ENCODE measurements around the gene GAD1.

GAD1 gene

GRCh38 chr2:170843656-170844055 lies 27.0 kb downstream of the GAD1 start:
- Histone ChIP-seq H2BK5ac (ENCODE audit: low read depth, low read length, poor library complexity, severe bottlenecking) (no peak overlapping the region), H3K36me3 (ENCODE audit: control insufficient read depth in 1 of 2, insufficient read depth in 2 of 2, low read depth in 1 of 2, low read length in 2 of 2) (no peaks in the 10 kb centered on the region), H3K23ac (ENCODE audit: low read length in 2 of 2) (no peak overlapping the region), H3K4me1 (ENCODE audit: control insufficient read depth, insufficient read depth, low read depth, low read length) (no peaks in the 10 kb centered on the region), H3K18ac (ENCODE audit: low read depth in 1 of 2, low read length in 2 of 2) (no peak overlapping the region), H3K4me3 (ENCODE audit: insufficient read depth in 1 of 2, low read depth in 1 of 2, low read length in 2 of 2) (no peak overlapping the region), H3K9ac (ENCODE audit: low read length) (no peak overlapping the region), H3K27me3 (ENCODE audit: control insufficient read depth in 1 of 2, insufficient read depth in 1 of 2, low read length in 2 of 2) (no peaks in the 10 kb centered on the region), H2BK120ac (ENCODE audit: low read depth, low read length) (no peak overlapping the region), H3K27ac (ENCODE audit: low read length, poor library complexity, severe bottlenecking) (no peak overlapping the region), H3K4me2 (ENCODE audit: low read length, poor library complexity, severe bottlenecking) (no peak overlapping the region), H3K14ac (ENCODE audit: low read length in 2 of 2) (no peak overlapping the region), H4K91ac (ENCODE audit: low read length) (no peak overlapping the region), H3K4ac (ENCODE audit: low read depth in 1 of 2, low read length in 2 of 2) (no peak overlapping the region), H2AFZ (ENCODE audit: low read depth, low read length) (no peak overlapping the region), H4K8ac (ENCODE audit: low read length) (no peak overlapping the region), H3K9me3 (ENCODE audit: control insufficient read depth, low read length) (no peaks in the 10 kb centered on the region), H2BK12ac (ENCODE audit: low read length in 2 of 2) (no peak overlapping the region), H3K79me1 (replicated peaks; ENCODE audit: low read length, poor library complexity, severe bottlenecking) (no peaks in the 10 kb centered on the region), H2BK15ac (ENCODE audit: low read depth, poor library complexity, severe bottlenecking) (no peak overlapping the region), H2AK5ac (ENCODE audit: low read length, severe bottlenecking) (no peak overlapping the region)
- peak; percentile 28 for DNase-seq
- WGBS, result 0% methylated on average over 2 of the region's 2 CpGs

DNA sequence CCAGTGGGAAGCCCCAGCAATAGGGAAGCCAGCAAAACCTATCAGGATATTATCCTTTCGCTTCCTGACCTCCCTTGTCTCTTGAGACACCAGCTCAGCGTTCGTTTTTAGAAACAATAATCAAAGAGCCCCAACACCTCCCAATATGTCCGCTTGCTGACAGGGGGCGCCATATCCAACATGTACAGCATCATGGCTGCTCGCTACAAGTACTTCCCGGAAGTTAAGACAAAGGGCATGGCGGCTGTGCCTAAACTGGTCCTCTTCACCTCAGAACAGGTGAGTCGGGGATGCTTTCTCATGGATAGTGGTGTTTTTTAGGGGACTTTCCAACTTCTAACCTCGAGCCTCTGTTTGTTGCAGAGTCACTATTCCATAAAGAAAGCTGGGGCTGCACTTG lies 28.7 kb downstream of the GAD1 start:
- Histone ChIP-seq H3K27ac (ENCODE audit: low read length, poor library complexity, severe bottlenecking) (no peak overlapping the region), H4K91ac (ENCODE audit: low read length) (no peak overlapping the region), H3K4me2 (ENCODE audit: low read length, poor library complexity, severe bottlenecking) (no peak overlapping the region), H3K23ac (ENCODE audit: low read length in 2 of 2) (no peak overlapping the region), H3K4ac (ENCODE audit: low read depth in 1 of 2, low read length in 2 of 2) (no peak overlapping the region), H3K79me1 (replicated peaks; ENCODE audit: low read length, poor library complexity, severe bottlenecking) (no peaks in the 10 kb centered on the region), H3K36me3 (ENCODE audit: control insufficient read depth in 1 of 2, insufficient read depth in 2 of 2, low read depth in 1 of 2, low read length in 2 of 2) (no peaks in the 10 kb centered on the region), H2AFZ (ENCODE audit: low read depth, low read length) (no peak overlapping the region), H3K14ac (ENCODE audit: low read length in 2 of 2) (no peak overlapping the region), H2BK5ac (ENCODE audit: low read depth, low read length, poor library complexity, severe bottlenecking) (no peak overlapping the region), H4K8ac (ENCODE audit: low read length) (no peak overlapping the region), H3K9me3 (ENCODE audit: control insufficient read depth, low read length) (no peaks in the 10 kb centered on the region), H2BK12ac (ENCODE audit: low read length in 2 of 2) (no peak overlapping the region), H3K27me3 (ENCODE audit: control insufficient read depth in 1 of 2, insufficient read depth in 1 of 2, low read length in 2 of 2) (no peaks in the 10 kb centered on the region), H3K18ac (ENCODE audit: low read depth in 1 of 2, low read length in 2 of 2) (no peak overlapping the region), H2AK5ac (ENCODE audit: low read length, severe bottlenecking) (no peak overlapping the region), H3K9ac (ENCODE audit: low read length) (no peak overlapping the region), H2BK15ac (ENCODE audit: low read depth, poor library complexity, severe bottlenecking) (no peak overlapping the region), H3K4me3 (ENCODE audit: insufficient read depth in 1 of 2, low read depth in 1 of 2, low read length in 2 of 2) (no peak overlapping the region), H3K4me1 (ENCODE audit: control insufficient read depth, insufficient read depth, low read depth, low read length) (peaks cover 2% of the 10 kb centered on the region), H2BK120ac (ENCODE audit: low read depth, low read length) (no peak overlapping the region)
- DNase-seq, result no peak
- 88% methylated on average over 10 of the region's 10 CpGs for WGBS

- H3K23ac ChIP-seq (ENCODE audit: low read length in 2 of 2), result no peak overlapping the region
- no peak for DNase-seq
- no peak overlapping the region for H2BK12ac ChIP-seq (ENCODE audit: low read length in 2 of 2)
- H4K91ac ChIP-seq (ENCODE audit: low read length), result no peak overlapping the region
- no peak overlapping the region for H2BK15ac ChIP-seq (ENCODE audit: low read depth, poor library complexity, severe bottlenecking)
- H3K9me3 ChIP-seq (ENCODE audit: control insufficient read depth, low read length), result no peaks in the 10 kb centered on the region
- no peak overlapping the region for H4K8ac ChIP-seq (ENCODE audit: low read length)
- no peak overlapping the region for H3K14ac ChIP-seq (ENCODE audit: low read length in 2 of 2)
- H3K18ac ChIP-seq (ENCODE audit: low read depth in 1 of 2, low read length in 2 of 2), result no peak overlapping the region
- no peak overlapping the region for H3K9ac ChIP-seq (ENCODE audit: low read length)
- no peak overlapping the region for H3K4me2 ChIP-seq (ENCODE audit: low read length, poor library complexity, severe bottlenecking)
- H3K4me3 ChIP-seq (ENCODE audit: insufficient read depth in 1 of 2, low read depth in 1 of 2, low read length in 2 of 2), result no peak overlapping the region
- H2AFZ ChIP-seq (ENCODE audit: low read depth, low read length), result no peak overlapping the region
- no peaks in the 10 kb centered on the region for H3K79me1 ChIP-seq (replicated peaks; ENCODE audit: low read length, poor library complexity, severe bottlenecking)
- no peak overlapping the region for H2AK5ac ChIP-seq (ENCODE audit: low read length, severe bottlenecking)
- no peaks in the 10 kb centered on the region for H3K36me3 ChIP-seq (ENCODE audit: control insufficient read depth in 1 of 2, insufficient read depth in 2 of 2, low read depth in 1 of 2, low read length in 2 of 2)
- no peaks in the 10 kb centered on the region for H3K27me3 ChIP-seq (ENCODE audit: control insufficient read depth in 1 of 2, insufficient read depth in 1 of 2, low read length in 2 of 2)
- no peak overlapping the region for H3K4ac ChIP-seq (ENCODE audit: low read depth in 1 of 2, low read length in 2 of 2)
- H2BK5ac ChIP-seq (ENCODE audit: low read depth, low read length, poor library complexity, severe bottlenecking), result no peak overlapping the region
- peaks cover 2% of the 10 kb centered on the region for H3K4me1 ChIP-seq (ENCODE audit: control insufficient read depth, insufficient read depth, low read depth, low read length)
- H3K27ac ChIP-seq (ENCODE audit: low read length, poor library complexity, severe bottlenecking), result no peak overlapping the region
- H2BK120ac ChIP-seq (ENCODE audit: low read depth, low read length), result no peak overlapping the region
These were observed 29.6 kb downstream of the GAD1 start for GRCh38 chr2:170846314-170846713.

GRCh38 chr2:170847716-170848115 lies 31.0 kb downstream of the GAD1 start:
- Histone ChIP-seq H2AFZ (ENCODE audit: low read depth, low read length) (no peak overlapping the region), H3K27me3 (ENCODE audit: control insufficient read depth in 1 of 2, insufficient read depth in 1 of 2, low read length in 2 of 2) (no peaks in the 10 kb centered on the region), H3K79me1 (replicated peaks; ENCODE audit: low read length, poor library complexity, severe bottlenecking) (no peaks in the 10 kb centered on the region), H3K9ac (ENCODE audit: low read length) (no peak overlapping the region), H2AK5ac (ENCODE audit: low read length, severe bottlenecking) (no peak overlapping the region), H3K23ac (ENCODE audit: low read length in 2 of 2) (no peak overlapping the region), H3K4ac (ENCODE audit: low read depth in 1 of 2, low read length in 2 of 2) (no peak overlapping the region), H3K14ac (ENCODE audit: low read length in 2 of 2) (no peak overlapping the region), H4K8ac (ENCODE audit: low read length) (no peak overlapping the region), H3K36me3 (ENCODE audit: control insufficient read depth in 1 of 2, insufficient read depth in 2 of 2, low read depth in 1 of 2, low read length in 2 of 2) (no peaks in the 10 kb centered on the region), H3K4me2 (ENCODE audit: low read length, poor library complexity, severe bottlenecking) (no peak overlapping the region), H3K4me1 (ENCODE audit: control insufficient read depth, insufficient read depth, low read depth, low read length) (peaks cover 2% of the 10 kb centered on the region), H3K18ac (ENCODE audit: low read depth in 1 of 2, low read length in 2 of 2) (no peak overlapping the region), H2BK12ac (ENCODE audit: low read length in 2 of 2) (no peak overlapping the region), H3K9me3 (ENCODE audit: control insufficient read depth, low read length) (no peaks in the 10 kb centered on the region), H2BK5ac (ENCODE audit: low read depth, low read length, poor library complexity, severe bottlenecking) (no peak overlapping the region), H4K91ac (ENCODE audit: low read length) (no peak overlapping the region), H2BK120ac (ENCODE audit: low read depth, low read length) (no peak overlapping the region), H3K4me3 (ENCODE audit: insufficient read depth in 1 of 2, low read depth in 1 of 2, low read length in 2 of 2) (no peak overlapping the region), H2BK15ac (ENCODE audit: low read depth, poor library complexity, severe bottlenecking) (no peak overlapping the region), H3K27ac (ENCODE audit: low read length, poor library complexity, severe bottlenecking) (no peak overlapping the region)
- no peak for DNase-seq
- 86% methylated on average over 3 of the region's 4 CpGs for WGBS
